ENCODE data around the gene UBE2J2.
A peak's percentile ranks its signal among the peaks of the same experiment; 100 is the strongest.

Gene UBE2J2

DNA sequence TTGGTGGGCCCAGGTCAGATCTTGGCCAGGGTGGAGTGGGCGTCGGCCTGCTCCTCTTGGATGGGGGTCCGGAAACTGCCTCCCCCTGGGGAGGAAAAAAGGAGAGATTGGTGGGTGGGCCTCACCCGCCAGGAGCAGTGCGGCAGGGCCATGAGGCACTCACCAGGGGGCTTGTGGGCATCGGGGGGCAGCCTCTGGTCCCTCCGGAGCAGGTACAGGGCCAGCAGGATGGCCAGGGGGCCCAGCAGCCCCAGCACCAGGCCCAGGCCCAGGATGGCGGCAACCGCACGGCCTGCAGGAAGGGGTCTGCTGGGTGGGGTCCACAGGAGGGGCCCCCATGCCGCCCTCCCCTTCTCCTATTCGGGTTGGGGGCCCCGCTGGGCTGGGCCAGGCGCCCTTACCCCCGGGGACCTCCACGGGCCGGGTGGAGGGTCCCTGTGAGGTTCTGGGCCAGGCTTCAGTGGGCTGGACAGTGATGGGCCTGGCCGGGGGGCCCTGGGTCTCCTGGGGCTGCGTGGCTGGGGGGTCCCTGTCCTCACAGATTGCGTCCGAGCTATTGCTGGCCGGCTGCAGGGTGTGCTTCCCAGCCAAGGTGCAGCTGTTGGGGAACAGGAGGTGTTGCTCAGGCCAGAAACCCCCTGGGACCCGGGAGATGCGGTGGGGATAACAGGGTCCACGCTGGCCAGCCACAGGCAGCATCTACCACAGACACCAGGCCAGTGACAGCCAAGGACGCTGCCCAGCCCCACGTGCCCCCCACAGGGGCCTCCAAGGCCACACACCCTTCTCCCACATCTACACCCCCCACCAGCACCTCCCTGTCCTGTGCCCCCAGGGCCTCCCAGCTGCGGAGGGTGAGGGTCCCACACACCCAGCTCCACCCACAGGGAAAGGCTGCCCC lies 61.9 kb downstream of the UBE2J2 start:
- no peak for DNase-seq (ENCODE audit: low spot score)

DNA sequence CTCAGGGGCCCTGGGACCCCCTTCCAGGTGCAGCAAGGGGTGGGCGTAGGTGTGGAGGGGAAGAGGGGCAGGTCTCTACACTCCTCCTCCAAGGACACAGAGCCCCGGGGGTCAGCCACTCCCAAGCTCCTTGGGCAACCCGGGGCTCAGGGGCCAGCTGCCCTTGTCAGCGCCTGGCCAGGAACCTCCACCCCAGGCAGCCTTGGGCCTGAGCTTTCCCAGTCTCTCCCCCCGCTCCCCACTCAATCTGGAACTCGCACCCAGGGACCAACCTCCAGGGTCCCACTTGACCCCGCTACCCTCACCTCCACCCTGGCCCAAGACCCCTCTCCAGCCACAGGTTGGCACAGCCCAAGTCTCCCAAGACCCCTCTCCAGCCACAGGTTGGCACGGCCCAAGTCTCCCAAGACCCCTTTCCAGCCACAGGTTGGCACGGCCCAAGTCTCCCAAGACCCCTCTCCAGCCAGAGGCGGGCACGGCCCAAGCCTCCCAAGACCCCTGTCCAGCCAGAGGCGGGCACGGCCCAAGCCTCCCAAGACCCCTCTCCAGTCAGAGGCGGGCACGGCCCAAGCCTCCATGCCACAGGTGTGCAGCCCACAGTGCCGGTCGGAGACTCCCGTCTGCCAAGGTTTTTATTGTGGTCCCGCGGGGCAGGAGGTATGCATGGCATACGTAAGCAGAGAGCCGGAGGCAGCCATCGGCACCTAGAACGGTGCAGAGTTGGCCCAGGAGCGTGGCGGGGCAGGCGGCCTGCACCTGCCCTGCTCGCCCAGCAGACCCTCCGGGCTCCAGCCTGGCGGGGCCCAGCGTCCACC lies 62.7 kb downstream of the UBE2J2 start:
- DNase-seq (ENCODE audit: low spot score): no peak

DNA sequence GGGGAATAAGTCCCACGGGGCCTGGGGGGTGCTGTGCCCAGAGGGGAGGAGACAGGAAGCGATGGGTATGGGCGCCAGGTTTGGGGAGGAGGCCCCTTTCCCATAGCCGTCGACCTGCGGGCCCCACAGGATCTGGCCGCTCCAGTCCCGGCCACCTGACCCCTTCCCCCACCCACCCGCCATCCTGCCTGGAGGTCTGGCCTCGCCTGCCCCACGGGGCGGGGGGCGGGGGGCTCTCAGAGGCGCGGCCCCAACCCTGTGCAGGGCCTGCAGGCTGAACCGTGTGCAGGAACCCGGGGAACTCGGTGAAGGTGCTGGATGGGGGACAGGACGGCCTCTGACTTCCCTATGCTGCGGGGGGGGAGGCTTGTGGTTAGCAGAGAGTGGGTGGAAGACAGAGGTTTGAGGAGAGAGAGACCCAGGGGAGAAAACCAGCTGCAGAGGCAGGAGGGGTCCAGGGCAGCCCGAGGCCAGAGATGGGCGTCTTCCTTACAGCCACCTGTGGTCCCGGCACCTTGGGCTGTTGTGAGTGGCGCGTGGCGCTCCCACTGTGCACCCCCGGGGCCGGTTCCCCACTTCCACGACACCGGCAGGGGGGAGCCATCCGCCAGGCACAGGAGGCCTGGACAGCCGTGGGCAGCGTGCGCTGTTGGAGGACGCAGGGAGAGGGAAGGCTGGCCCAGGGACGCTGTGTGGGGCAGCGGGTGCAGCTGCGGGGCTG lies 64.8 kb downstream of the UBE2J2 start:
- peak; percentile 56 for DNase-seq (ENCODE audit: low spot score)

DNA sequence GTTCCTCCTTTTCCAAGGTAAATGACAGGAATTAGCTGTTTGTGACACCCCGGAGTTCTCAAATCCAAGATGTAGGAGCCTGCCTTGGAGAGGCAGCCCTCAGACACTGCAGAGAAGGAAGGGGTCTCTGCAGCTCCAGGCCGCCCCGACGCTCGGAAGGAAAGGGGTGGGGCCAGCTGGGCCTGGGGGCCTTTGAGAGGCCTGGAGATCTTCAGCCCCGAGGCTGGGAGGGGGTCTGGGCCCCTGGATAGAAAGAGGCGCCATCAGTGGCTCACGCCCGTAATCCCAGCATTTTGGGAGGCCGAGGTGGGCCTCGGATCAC lies 66.1 kb downstream of the UBE2J2 start:
- no peak for DNase-seq (ENCODE audit: low spot score)

DNA sequence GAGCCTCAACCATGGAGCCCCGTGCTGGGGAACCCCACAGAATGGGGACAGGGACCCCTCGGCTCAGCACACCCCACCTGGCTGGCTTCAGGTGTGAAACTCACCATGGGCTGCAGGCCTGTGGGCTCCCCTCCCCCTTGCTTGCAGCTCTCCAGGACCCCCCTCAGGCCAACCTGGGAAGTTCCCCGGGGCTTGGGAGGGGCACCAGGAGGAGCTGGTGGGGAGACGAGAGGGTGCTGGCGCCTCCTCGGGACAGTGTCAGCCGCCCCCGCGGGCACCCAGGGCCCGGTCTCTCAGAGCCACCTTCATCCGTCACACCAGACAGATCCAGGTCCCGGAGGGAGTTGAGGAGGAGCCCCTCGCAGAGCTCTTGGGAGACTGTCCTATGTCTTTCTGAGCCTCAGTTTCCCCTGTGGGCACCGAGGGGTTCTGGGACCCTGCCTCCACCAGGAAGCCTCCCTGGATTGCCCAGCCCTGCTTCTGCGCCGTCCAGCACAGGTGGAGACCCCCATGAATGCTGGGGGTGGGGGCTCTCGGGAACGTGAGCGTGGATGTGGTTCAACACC lies 66.6 kb downstream of the UBE2J2 start:
- no peak for DNase-seq (ENCODE audit: low spot score)

DNA sequence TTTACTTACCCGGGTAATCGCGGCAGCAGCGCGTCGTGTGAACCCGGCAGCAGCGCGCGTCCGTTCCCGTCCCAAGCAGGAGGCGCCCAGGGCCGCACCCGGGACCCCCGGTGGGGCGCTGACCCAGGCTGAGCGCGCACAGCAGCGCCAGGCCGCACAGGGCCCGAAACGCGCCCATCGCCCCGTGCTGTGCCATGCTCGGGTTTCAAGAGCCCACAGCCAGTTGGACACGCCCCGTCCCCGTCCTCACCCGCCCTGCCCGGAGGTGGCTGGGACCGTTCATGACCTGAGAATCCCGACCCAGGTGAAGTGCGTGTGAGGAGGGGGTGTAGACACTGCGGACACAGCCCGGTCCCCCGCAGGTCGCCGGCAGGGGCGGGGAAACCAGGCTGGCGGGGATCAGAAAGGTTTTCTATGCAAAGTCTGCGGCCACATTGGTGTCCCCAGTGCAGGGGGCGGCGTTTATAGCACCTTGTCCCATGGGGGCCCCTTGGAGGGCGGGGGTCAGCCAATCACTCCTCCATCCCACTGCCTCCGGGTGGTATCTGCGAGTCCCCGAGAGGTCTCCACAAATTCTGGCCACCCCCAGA lies 67.2 kb downstream of the UBE2J2 start, which contains the start of gene TNFRSF18:
TNFRSF18 (minus strand) TSS at position 217 of the 590 bp plus-strand sequence; CDS start at position 196, 21 bp downstream.
- no peak for DNase-seq (ENCODE audit: low spot score)

DNA sequence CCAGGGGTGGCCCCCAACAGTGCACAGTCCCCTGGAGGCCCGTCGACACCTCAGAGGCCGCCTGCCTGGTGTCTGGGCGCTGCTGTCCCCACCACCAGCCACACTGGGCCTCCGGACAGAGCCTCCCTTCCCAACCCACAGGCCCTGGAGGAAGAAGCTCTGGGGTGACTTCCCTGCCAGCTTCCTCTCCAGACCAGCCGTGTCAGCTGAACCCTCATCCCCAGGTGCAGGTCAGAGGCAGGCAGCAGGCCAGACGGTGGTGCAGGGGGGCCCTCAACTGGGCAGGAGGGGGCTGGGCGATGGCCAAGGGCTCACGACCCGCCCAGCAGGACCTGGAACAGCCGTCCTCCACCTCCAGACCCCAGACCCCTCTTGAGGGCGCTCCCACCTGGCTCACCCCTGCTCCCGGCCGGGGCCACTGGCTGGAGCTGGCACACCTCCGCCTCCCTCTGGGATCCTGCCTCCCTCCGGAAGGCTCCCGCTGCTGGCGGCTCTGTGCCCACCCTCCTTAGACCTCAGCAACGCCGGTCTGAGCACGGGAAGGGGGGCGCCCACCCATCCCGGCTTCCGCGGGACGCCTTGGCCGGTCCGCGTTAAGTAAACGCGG lies 67.8 kb downstream of the UBE2J2 start:
- DNase-seq (ENCODE audit: low spot score): no peak

DNA sequence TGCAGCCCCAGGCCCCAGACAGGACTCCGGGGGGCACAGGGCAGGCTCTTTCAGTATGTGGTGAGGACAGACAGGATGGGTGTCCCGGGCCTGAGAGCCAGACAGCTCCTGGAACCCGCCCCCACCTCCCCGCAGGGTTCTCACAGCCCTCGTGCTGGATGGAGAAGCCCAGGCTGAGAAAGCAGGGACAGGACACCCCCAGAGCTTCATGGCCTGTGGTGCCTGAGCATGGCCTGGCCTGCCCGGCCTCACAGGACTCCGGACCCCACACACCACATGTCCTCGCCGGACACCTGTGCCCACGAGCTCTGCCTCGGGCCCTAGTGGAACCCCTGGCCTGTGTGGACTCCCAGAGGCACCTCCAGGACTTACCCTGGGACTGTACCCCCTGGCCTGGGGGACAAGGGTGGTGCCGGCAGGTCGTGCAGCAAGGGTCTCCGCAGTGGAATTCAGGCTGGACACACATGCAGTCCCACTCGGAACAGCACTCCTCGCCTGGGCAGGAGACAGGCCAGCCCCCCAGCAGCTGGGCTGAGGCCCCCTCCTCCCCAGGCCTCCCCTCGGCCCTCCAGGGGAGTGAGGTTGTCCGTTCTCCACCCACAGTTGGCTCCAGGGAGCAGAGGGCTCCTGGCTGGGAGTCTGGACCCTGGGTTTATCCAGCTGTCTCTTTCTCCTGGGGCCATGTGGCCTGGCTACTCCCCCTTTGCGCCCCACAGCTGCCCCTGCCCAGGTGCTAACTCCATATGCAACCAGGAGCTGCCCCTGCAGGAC lies 68.5 kb downstream of the UBE2J2 start:
- DNase-seq (ENCODE audit: low spot score): no peak

DNA sequence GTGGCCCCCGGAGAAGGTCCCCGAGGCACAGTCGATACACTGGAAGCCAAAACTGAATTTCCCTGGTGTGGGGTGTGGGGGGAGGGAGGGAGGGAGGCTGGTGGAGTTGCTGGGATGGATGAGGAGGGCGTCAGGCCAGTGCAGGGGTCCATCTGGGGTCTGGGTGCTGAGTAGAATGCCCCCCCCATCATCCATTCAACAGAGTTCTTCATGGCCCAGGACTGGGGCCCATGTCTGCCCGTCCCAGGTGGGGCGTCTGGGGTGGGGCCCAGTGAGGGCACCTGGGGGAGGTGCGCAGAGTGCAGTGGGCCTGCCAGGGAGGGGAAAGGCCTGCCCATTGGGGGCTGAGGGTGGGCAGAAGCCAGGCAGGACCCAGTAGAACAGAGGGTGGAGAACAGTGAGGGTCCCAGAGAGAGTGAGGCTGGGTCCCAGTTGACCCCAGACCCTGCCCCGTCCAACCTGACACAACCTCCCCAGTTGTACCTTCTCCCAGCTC lies 69.2 kb downstream of the UBE2J2 start:
- DNase-seq (ENCODE audit: low spot score): no peak

Measured in NAMALWA (cell line).